ENCODE data around the gene GAL3ST1. TPM values are rescaled to one million over a fixed set of nuclear protein-coding genes. Genes with fewer than 3 reads are reported as not detected.
"Not testable (repeated sequence)": the region's sequence is repeated elsewhere in the genome, so short reads cannot be mapped to it uniquely, and the experiment has no call there.

GAL3ST1 gene
- total and polyA plus RNA-seq, 2 donors (not counting 1 experiment from before 2014, with no cell fraction given): 0.70 TPM; not detected in 1

DNA sequence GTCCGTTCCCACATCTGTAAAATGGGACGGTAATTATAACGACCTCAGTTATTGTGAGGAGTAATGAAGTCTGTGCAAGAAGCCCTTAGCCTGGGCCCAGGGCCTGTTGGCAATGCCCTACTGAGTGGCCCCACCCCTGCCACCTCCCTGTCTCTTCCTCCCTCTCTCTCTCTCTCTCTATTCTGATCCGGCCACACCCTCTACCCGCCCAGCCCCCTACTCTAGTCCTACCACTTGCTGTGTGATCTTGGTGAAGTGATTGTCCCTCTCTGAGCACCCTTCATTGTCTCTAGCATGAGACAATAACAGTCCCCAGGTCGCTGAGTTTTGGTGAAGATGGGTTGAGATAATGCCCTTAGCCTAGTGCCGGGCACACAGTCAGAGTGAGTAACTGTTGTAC is 20.5 kb downstream of the GAL3ST1 start:
- no peaks in the 10 kb centered on the region for H4K20me1 ChIP-seq (ENCODE audit: control insufficient read depth, insufficient read depth, low read length, poor library complexity, severe bottlenecking)
- H3K4me1 Mint-ChIP-seq: no peaks in the 10 kb centered on the region
- CTCF ChIA-PET: no interaction called here
- H3K27ac Mint-ChIP-seq: no peak overlapping the region
- peaks cover 0 to under 1% (median 0%) of the 10 kb centered on the region in 4 experiments for H3K27me3 ChIP-seq (replicated peaks in 1 of 4; ENCODE audit: control extremely low read depth in 1 of 4, control insufficient read depth in 3 of 4, insufficient read depth in 4 of 4, low read length in 3 of 4)
- H3K4me1 ChIP-seq (ENCODE audit: control insufficient read depth in 2 of 2, insufficient read depth in 2 of 2, low read length in 2 of 2): no peaks in the 10 kb centered on the region
- H2AFZ ChIP-seq (ENCODE audit: insufficient read depth, low read depth, low read length, poor library complexity, severe bottlenecking): no peak overlapping the region
- H3K27ac ChIP-seq (ENCODE audit: low read length in 2 of 2): no peak overlapping the region
- H3K9me3 ChIP-seq (ENCODE audit: control extremely low read depth in 1 of 3, control insufficient read depth in 2 of 3, insufficient read depth in 1 of 3, low read length in 2 of 3): no peaks in the 10 kb centered on the region
- H3K4me3 Mint-ChIP-seq: no peak overlapping the region
- no peak overlapping the region for H3K9ac ChIP-seq (ENCODE audit: low read length)
- no peak overlapping the region for H3K4me2 ChIP-seq (replicated peaks; ENCODE audit: low read depth, low read length, poor library complexity, severe bottlenecking)
- TF ChIP-seq, protein P1, sequence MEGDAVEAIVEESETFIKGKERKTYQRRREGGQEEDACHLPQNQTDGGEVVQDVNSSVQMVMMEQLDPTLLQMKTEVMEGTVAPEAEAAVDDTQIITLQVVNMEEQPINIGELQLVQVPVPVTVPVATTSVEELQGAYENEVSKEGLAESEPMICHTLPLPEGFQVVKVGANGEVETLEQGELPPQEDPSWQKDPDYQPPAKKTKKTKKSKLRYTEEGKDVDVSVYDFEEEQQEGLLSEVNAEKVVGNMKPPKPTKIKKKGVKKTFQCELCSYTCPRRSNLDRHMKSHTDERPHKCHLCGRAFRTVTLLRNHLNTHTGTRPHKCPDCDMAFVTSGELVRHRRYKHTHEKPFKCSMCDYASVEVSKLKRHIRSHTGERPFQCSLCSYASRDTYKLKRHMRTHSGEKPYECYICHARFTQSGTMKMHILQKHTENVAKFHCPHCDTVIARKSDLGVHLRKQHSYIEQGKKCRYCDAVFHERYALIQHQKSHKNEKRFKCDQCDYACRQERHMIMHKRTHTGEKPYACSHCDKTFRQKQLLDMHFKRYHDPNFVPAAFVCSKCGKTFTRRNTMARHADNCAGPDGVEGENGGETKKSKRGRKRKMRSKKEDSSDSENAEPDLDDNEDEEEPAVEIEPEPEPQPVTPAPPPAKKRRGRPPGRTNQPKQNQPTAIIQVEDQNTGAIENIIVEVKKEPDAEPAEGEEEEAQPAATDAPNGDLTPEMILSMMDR (IDR thresholded peaks at IDR 0.05): no peak
- TF ChIP-seq EZH2 (IDR thresholded peaks at IDR 0.05; ENCODE audit: borderline replicate concordance, insufficient read depth, low read depth, low read length, poor library complexity, severe bottlenecking): no peak
- ATAC-seq (ENCODE audit: low read depth) (no peak), DNase-seq (no peak)
- H3K36me3 ChIP-seq (replicated peaks in 1 of 2; ENCODE audit: control extremely low read depth in 1 of 2, control insufficient read depth in 1 of 2, extremely low read depth in 1 of 2, insufficient read depth in 2 of 2, low read length in 1 of 2): no peaks in the 10 kb centered on the region
- peaks cover under 1% of the 10 kb centered on the region for H3K27me3 Mint-ChIP-seq
- H3K4me3 ChIP-seq (ENCODE audit: control extremely low read depth in 1 of 5, extremely low read depth in 1 of 5, insufficient read depth in 1 of 5, low read depth in 2 of 5, low read length in 4 of 5): no peak overlapping the region
- no peaks in the 10 kb centered on the region for H3K79me2 ChIP-seq (ENCODE audit: control insufficient read depth, insufficient read depth, low read length)
- no CpG with 5 or more reads among the region's 7 CpGs for WGBS (ENCODE audit: insufficient coverage)
- POLR2A ChIA-PET: no interaction called here
- intact Hi-C loops (cut with micrococcal nuclease): no loop called here
- no peaks in the 10 kb centered on the region for H3K9me3 Mint-ChIP-seq (ENCODE audit: insufficient read depth)

DNA sequence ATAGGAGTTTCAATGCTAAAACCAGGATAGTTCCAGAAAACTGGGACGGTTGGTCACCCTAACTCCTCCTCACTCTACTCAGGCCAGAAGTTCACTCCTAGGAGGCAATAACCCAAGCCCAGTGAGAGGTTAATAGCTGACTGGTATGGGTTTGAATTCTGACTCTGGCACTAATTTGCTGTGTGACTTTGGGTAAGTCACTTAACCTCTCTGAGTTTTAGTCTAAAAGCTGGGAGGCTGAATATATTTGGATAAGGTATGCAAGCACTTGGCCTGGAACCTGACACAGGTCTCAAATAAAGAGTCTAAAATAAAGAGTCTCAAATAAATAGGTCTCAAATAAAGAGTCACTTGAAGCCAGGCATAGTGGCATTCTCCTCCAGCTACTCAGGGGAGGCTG is 21.7 kb downstream of the GAL3ST1 start:
- Histone ChIP-seq H3K9me3 (ENCODE audit: control extremely low read depth in 1 of 3, control insufficient read depth in 2 of 3, insufficient read depth in 1 of 3, low read length in 2 of 3) (no peaks in the 10 kb centered on the region), H3K79me2 (ENCODE audit: control insufficient read depth, insufficient read depth, low read length) (no peaks in the 10 kb centered on the region), H3K4me2 (replicated peaks; ENCODE audit: low read depth, low read length, poor library complexity, severe bottlenecking) (no peak overlapping the region), H3K4me1 (ENCODE audit: control insufficient read depth in 2 of 2, insufficient read depth in 2 of 2, low read length in 2 of 2) (no peaks in the 10 kb centered on the region), H4K20me1 (ENCODE audit: control insufficient read depth, insufficient read depth, low read length, poor library complexity, severe bottlenecking) (no peaks in the 10 kb centered on the region), H3K27me3 (replicated peaks in 1 of 4; ENCODE audit: control extremely low read depth in 1 of 4, control insufficient read depth in 3 of 4, insufficient read depth in 4 of 4, low read length in 3 of 4) (peaks cover 0 to 6% (median 0%) of the 10 kb centered on the region in 4 experiments), H3K36me3 (replicated peaks in 1 of 2; ENCODE audit: control extremely low read depth in 1 of 2, control insufficient read depth in 1 of 2, extremely low read depth in 1 of 2, insufficient read depth in 2 of 2, low read length in 1 of 2) (no peaks in the 10 kb centered on the region), H3K9ac (ENCODE audit: low read length) (no peak overlapping the region), H2AFZ (ENCODE audit: insufficient read depth, low read depth, low read length, poor library complexity, severe bottlenecking) (no peak overlapping the region), H3K4me3 (ENCODE audit: control extremely low read depth in 1 of 5, extremely low read depth in 1 of 5, insufficient read depth in 1 of 5, low read depth in 2 of 5, low read length in 4 of 5) (no peak overlapping the region), H3K27ac (ENCODE audit: low read length in 2 of 2) (no peak overlapping the region)
- CTCF ChIA-PET: no interaction called here
- POLR2A ChIA-PET: no interaction called here
- ATAC-seq (ENCODE audit: low read depth) (no peak), DNase-seq (no peak)
- intact Hi-C loops (cut with micrococcal nuclease): no loop called here
- H3K4me3 Mint-ChIP-seq: no peak overlapping the region
- peaks cover 6% of the 10 kb centered on the region for H3K27me3 Mint-ChIP-seq
- no CpG with 5 or more reads among the region's 1 CpG for WGBS (ENCODE audit: insufficient coverage)
- no peaks in the 10 kb centered on the region for H3K4me1 Mint-ChIP-seq
- no peaks in the 10 kb centered on the region for H3K9me3 Mint-ChIP-seq (ENCODE audit: insufficient read depth)
- H3K27ac Mint-ChIP-seq: no peak overlapping the region
- TF ChIP-seq, protein P1 (IDR thresholded peaks at IDR 0.05): no peak
- no peak for TF ChIP-seq EZH2 (IDR thresholded peaks at IDR 0.05; ENCODE audit: borderline replicate concordance, insufficient read depth, low read depth, low read length, poor library complexity, severe bottlenecking)

DNA sequence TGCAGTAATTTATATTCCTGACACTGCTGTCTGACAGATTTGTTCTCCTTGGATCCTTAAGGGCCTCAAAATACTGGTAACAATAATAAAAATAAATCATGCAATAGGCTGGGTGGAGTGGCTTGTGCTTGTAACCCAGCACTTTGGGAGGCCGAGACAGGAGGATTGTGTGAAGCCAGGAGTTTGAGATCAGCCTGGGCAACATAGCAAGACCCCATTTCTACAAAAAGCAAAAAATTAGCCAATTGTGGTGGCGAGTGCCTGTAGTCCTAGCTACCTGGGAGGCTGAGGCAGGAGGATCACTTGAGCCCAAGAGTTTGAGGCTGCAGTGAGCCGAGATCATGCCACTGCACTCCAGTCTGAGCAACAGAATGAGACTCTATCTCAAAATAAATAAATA is 22.7 kb downstream of the GAL3ST1 start:
- DNase-seq; H3K27me3 ChIP-seq (replicated peaks in 1 of 4; ENCODE audit: control extremely low read depth in 1 of 4, control insufficient read depth in 3 of 4, insufficient read depth in 4 of 4, low read length in 3 of 4); H3K79me2 ChIP-seq (ENCODE audit: control insufficient read depth, insufficient read depth, low read length); H3K4me2 ChIP-seq (replicated peaks; ENCODE audit: low read depth, low read length, poor library complexity, severe bottlenecking); H4K20me1 ChIP-seq (ENCODE audit: control insufficient read depth, insufficient read depth, low read length, poor library complexity, severe bottlenecking); H3K9me3 Mint-ChIP-seq (ENCODE audit: insufficient read depth); H3K27ac ChIP-seq (ENCODE audit: low read length in 2 of 2); H3K4me1 ChIP-seq (ENCODE audit: control insufficient read depth in 2 of 2, insufficient read depth in 2 of 2, low read length in 2 of 2); H2AFZ ChIP-seq (ENCODE audit: insufficient read depth, low read depth, low read length, poor library complexity, severe bottlenecking); intact Hi-C loops (cut with micrococcal nuclease); H3K4me1 Mint-ChIP-seq; CTCF ChIA-PET; POLR2A ChIA-PET; H3K4me3 Mint-ChIP-seq; H3K9me3 ChIP-seq (ENCODE audit: control extremely low read depth in 1 of 3, control insufficient read depth in 2 of 3, insufficient read depth in 1 of 3, low read length in 2 of 3); ATAC-seq (ENCODE audit: low read depth); H3K27ac Mint-ChIP-seq; H3K36me3 ChIP-seq (replicated peaks in 1 of 2; ENCODE audit: control extremely low read depth in 1 of 2, control insufficient read depth in 1 of 2, extremely low read depth in 1 of 2, insufficient read depth in 2 of 2, low read length in 1 of 2); H3K4me3 ChIP-seq (ENCODE audit: control extremely low read depth in 1 of 5, extremely low read depth in 1 of 5, insufficient read depth in 1 of 5, low read depth in 2 of 5, low read length in 4 of 5); H3K9ac ChIP-seq (ENCODE audit: low read length): not testable (repeated sequence)
- WGBS (ENCODE audit: insufficient coverage): no CpG with 5 or more reads among the region's 3 CpGs
- peaks cover 12% of the 10 kb centered on the region for H3K27me3 Mint-ChIP-seq

All from B cell (primary cell).